GM21723 (cell line): Measurements from ENCODE around the gene RLN3.

Experiments
- ATAC-seq: cut with Tn5 transposase; IDR thresholded peaks from one replicate; pipeline ENCODE4 v1.9.1; 2021; ENCODE audit warnings: mild to moderate bottlenecking, moderate library complexity; ENCODE audit not compliant: unreplicated experiment

RLN3 gene

GRCh38 chr19:14027856-14028450 is at the start of gene RLN3:
Gene RLN3, plus strand, starts transcription at chr19:14028148. Its CDS starts 57 bp downstream, at chr19:14028205.
- ATAC-seq: no peak

GRCh38 chr19:13978351-13979243 is 49.4 kb upstream of the RLN3 start:
- ATAC-seq: no peak

- no peak for ATAC-seq
Measured at GRCh38 chr19:13979244-13979615, 48.7 kb upstream of the RLN3 start.

- ATAC-seq: no peak
Measured at GRCh38 chr19:13979686-13980085, 48.3 kb upstream of the RLN3 start.

GRCh38 chr19:13980340-13980739 is 47.6 kb upstream of the RLN3 start:
- ATAC-seq: no peak

- no peak for ATAC-seq
Measured at GRCh38 chr19:13981021-13981420, 46.9 kb upstream of the RLN3 start.

GRCh38 chr19:13981467-13981866 is 46.5 kb upstream of the RLN3 start:
- ATAC-seq: no peak

- no peak for ATAC-seq
Measured at GRCh38 chr19:13981988-13982501, 45.9 kb upstream of the RLN3 start.

GRCh38 chr19:13982773-13983172 is 45.2 kb upstream of the RLN3 start:
- no peak for ATAC-seq

- no peak for ATAC-seq
Measured at GRCh38 chr19:13983213-13983889, 44.6 kb upstream of the RLN3 start.

- no peak for ATAC-seq
Measured at GRCh38 chr19:13984186-13984585, 43.8 kb upstream of the RLN3 start.

GRCh38 chr19:13984875-13985741 is 42.8 kb upstream of the RLN3 start:
- ATAC-seq: no peak

- peak; percentile 8 for ATAC-seq
Measured at GRCh38 chr19:13985771-13986347, 42.1 kb upstream of the RLN3 start.

- ATAC-seq: peak; percentile 77
Measured at GRCh38 chr19:13986348-13986904, 41.5 kb upstream of the RLN3 start.

- ATAC-seq: no peak
Measured at GRCh38 chr19:13987101-13987890, 40.7 kb upstream of the RLN3 start.

- no peak for ATAC-seq
Measured at GRCh38 chr19:13989487-13989886, 38.5 kb upstream of the RLN3 start.

GRCh38 chr19:13990085-13990484 is 37.9 kb upstream of the RLN3 start:
- no peak for ATAC-seq

GRCh38 chr19:13992025-13992424 is 35.9 kb upstream of the RLN3 start:
- no peak for ATAC-seq
